Ovary (tissue), 3 donors: ENCODE results near the gene AGT.

Experiments used
- POLR2A ChIP-seq: fragments of 450-650 bp; IDR thresholded peaks from one replicate; pipeline ENCODE4 v1.6.1; 2017; ENCODE audit warnings: antibody characterized with exemption, mild to moderate bottlenecking, moderate library complexity
- TF ChIP-seq, protein P1 (sequence below), 3 donors: fragments of 450-650 bp in 2 of 3; fragments of 200-600 bp in 1 of 3; IDR thresholded peaks; one replicate each; pipeline versions ENCODE4 v1.5.1 to v1.8.0; 2016 to 2022; ENCODE audit warnings: antibody characterized with exemption in 3 of 3, mild to moderate bottlenecking in 1 of 3
- donor health status: DM: no; HTN: no; CAD: no.

DNA sequence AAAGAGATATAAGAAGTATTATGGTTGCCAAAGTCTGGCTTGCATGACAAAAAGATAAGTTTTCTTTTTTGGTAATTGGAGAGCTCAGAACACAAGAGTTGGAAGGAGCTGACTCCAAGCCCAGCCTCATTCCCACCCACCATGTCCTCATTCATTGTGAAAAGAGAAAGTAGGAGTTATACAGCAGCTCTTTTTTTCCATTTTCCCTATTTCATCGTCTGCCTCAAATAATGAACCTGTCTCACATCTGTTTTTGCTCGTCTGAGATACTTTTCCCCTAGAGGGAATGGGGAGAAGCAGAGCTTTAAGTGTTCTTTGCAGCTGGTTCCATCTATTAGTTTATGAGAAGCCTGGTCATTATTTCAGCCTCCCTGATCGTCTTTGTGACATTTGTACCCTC lies 34.7 kb downstream of the AGT start:
- TF ChIP-seq, protein P1, sequence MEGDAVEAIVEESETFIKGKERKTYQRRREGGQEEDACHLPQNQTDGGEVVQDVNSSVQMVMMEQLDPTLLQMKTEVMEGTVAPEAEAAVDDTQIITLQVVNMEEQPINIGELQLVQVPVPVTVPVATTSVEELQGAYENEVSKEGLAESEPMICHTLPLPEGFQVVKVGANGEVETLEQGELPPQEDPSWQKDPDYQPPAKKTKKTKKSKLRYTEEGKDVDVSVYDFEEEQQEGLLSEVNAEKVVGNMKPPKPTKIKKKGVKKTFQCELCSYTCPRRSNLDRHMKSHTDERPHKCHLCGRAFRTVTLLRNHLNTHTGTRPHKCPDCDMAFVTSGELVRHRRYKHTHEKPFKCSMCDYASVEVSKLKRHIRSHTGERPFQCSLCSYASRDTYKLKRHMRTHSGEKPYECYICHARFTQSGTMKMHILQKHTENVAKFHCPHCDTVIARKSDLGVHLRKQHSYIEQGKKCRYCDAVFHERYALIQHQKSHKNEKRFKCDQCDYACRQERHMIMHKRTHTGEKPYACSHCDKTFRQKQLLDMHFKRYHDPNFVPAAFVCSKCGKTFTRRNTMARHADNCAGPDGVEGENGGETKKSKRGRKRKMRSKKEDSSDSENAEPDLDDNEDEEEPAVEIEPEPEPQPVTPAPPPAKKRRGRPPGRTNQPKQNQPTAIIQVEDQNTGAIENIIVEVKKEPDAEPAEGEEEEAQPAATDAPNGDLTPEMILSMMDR (IDR thresholded peaks at IDR 0.05), result no peak
- TF ChIP-seq POLR2A, result no peak
